Fibroblast of lung (primary cell): ENCODE measurements around the gene CILP.

Source experiments
- CTCF ChIP-seq, 2 donors: IDR thresholded peaks in 1 of 2; conservative IDR thresholded peaks in 1 of 2; 1 replicate in 1 of 2; 2 replicates in 1 of 2; pipeline ENCODE4 v1.5.1; 2011 to 2012; ENCODE audit warnings: low read length in 2 of 2, control low read depth in 1 of 2, inconsistent platforms in 1 of 2, low read depth in 1 of 2, mild to moderate bottlenecking in 1 of 2
- EZH2 ChIP-seq: IDR thresholded peaks from 2 replicates; pipeline ENCODE4 v1.5.1; 2012; ENCODE audit warnings: low read length, control low read depth, mild to moderate bottlenecking; ENCODE audit errors: missing control alignments

- TF ChIP-seq CTCF (conservative IDR thresholded peaks at IDR 0.05 in 1 of 2, IDR thresholded peaks at IDR 0.05 in 1 of 2; ENCODE audit: low read depth in 1 of 2, low read length in 2 of 2): no peak
- TF ChIP-seq EZH2: no peak
Observed at GRCh38 chr15:65245096-65245856, 34.0 kb upstream of the CILP start.
